HG03460 (cell line): Measurements from ENCODE around the gene PPP1R3E.

Experiments used
- ATAC-seq: cut with Tn5 transposase; IDR thresholded peaks from one replicate; pipeline ENCODE4 v1.9.1; 2021; ENCODE audit not compliant: unreplicated experiment

PPP1R3E gene

DNA sequence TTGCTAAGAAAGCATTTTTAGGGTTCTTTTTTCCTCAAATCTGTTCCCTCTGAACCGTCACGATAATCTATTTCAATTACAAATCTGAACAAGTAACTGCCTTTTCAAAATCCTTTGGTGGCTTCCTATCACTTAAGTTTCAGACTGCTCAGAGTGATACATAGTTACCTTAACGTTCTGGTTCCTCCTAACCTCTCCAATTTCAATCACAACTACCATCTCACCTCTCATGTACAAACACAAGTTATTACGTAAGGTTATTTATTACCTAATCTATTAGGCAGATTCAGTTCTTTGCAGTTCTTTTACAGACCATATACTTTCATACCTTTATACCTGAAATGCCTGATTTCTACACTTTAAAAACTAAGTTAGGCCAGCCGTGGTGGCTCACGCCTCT, 52.8 kb downstream of the PPP1R3E start:
- ATAC-seq, result no peak

DNA sequence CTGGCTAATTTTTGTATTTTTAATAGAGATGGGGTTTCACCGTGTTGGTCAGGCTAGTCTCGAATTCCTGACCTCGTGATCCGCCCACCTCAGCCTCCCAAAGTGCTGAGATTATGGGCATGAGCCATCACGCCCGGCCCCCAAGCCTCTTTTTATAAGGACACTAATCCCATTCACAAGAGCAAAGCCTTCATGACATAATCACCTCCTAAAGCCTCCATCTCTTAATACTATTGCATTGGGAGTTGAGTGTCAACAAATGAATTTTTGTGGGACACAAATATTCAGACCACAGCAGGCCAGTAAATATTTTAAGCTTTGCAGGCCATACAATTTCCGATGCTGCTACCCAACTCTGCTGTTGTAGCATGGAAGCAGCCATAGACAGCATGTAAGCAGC, 54.1 kb downstream of the PPP1R3E start:
- ATAC-seq, result no peak
